ENCODE data around the gene CHRNE.
A peak's percentile ranks its signal among the peaks of the same experiment; 100 is the strongest.

CHRNE gene

DNA sequence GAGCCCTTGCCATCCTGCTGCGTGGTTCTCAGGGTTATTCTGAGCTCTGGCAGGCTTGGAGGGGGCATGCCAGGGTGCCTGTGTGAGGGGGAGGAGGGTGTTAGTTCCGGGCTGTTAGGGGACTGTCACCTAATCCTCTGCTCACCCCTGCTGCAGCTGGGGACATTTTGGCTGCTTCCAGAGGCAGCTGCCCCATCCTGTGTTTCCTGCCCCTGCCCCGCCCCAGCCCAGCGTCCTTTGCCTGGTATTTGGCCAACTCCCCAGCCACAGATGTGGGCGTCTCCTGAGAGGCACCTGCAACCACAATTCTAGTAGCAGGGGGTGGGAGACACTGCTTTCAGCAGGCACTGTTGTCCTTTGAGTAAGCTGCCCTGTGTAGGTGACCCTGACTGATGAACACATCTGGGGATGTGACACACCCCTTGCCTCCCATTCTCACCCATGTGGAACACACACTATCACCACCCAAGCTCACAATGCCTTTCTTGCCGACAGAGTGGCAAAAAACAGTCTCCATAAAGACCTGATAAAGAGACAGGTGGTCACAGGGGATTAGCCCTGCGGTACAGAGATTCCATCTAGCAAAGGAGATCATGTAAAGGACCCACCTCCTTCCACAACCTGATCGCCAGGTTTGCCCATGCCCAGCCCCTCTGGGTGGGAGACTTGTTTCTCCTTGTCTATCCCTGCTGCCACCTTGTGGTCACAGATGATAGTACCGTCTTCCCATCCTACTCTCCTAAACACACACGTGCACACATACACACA, at the start of gene CHRNE:
Gene CHRNE, minus strand, starts transcription at position 48 of the 768 bp plus-strand sequence. Its CDS starts 35 bp downstream, at position 13.
- Mint-ChIP-seq H3K4me1 (ENCODE audit: low read depth) (peaks cover 24% of the 10 kb centered on the region), H3K9me3 (no peaks in the 10 kb centered on the region), H3K36me3 (ENCODE audit: low read depth) (no peaks in the 10 kb centered on the region), H3K4me3 (peak within 1 kb of the TSS; percentile 48), H3K27ac (peak within 1 kb of the TSS; percentile 29), H3K27me3 (ENCODE audit: low read depth) (peaks cover 3% of the 10 kb centered on the region)
- peak; percentile 63 for DNase-seq (ENCODE audit: low spot score)

DNA sequence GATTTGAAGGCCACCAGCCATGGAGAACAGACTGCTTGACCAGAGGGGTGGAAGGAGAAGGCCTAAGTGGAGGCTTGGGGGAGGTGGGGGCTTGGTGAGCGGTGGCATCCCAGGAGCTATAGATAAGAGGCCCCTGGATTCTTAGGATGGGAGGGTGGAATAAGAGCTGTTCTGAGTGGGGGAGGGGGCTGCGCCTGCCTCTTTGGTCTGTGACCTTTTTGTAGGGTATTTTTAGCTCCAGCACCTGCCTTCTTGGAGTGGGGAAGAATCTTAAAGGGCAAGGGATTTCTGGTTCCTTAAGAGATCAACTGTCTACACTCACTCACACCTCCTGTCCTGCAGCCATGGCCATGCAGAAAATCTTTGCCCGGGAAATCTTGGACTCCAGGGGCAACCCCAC, 48.6 kb upstream of the CHRNE start:
- H3K4me1 Mint-ChIP-seq (ENCODE audit: low read depth), result peaks cover 16% of the 10 kb centered on the region
- no peaks in the 10 kb centered on the region for H3K9me3 Mint-ChIP-seq
- H3K4me3 Mint-ChIP-seq, result peak overlapping the region; percentile 90
- peaks cover 13% of the 10 kb centered on the region for H3K36me3 Mint-ChIP-seq (ENCODE audit: low read depth)
- peak overlapping the region; percentile 88 for H3K27ac Mint-ChIP-seq
- DNase-seq (ENCODE audit: low spot score), result no peak
- no peaks in the 10 kb centered on the region for H3K27me3 Mint-ChIP-seq (ENCODE audit: low read depth)

DNA sequence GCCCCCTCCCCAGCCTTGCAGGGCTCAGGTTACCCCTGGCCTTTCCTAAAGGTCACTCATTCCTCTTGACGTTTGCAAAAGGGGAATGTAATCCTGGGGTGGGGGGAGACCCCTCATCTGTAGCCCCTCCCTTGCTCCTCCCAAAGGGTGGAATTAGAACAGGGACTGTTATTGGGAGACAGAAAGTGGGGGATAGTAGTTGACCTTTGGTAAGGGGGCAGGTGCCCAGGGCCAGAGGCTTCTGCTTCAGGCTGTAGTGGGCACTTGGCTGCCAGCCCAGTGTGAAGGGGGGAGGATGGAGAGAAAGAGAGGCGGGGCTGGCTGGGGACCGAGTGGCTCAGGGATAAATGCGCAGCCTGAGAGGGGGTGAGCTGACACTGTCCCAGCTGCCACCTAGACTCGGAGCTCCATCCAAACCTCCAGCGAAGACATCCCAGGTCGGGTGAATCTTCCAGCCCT, 47.9 kb upstream of the CHRNE start, which contains the start of gene ENO3:
Gene ENO3, plus strand, starts transcription at position 374 of the 459 bp plus-strand sequence. CDS start 711 bp downstream, outside the sequence.
- Mint-ChIP-seq H3K27ac (peak within 1 kb of the TSS; percentile 88), H3K4me3 (peak within 1 kb of the TSS; percentile 90), H3K9me3 (no peaks in the 10 kb centered on the region), H3K4me1 (ENCODE audit: low read depth) (peaks cover 14% of the 10 kb centered on the region), H3K36me3 (ENCODE audit: low read depth) (peaks cover 20% of the 10 kb centered on the region), H3K27me3 (ENCODE audit: low read depth) (no peaks in the 10 kb centered on the region)
- no peak for DNase-seq (ENCODE audit: low spot score)

DNA sequence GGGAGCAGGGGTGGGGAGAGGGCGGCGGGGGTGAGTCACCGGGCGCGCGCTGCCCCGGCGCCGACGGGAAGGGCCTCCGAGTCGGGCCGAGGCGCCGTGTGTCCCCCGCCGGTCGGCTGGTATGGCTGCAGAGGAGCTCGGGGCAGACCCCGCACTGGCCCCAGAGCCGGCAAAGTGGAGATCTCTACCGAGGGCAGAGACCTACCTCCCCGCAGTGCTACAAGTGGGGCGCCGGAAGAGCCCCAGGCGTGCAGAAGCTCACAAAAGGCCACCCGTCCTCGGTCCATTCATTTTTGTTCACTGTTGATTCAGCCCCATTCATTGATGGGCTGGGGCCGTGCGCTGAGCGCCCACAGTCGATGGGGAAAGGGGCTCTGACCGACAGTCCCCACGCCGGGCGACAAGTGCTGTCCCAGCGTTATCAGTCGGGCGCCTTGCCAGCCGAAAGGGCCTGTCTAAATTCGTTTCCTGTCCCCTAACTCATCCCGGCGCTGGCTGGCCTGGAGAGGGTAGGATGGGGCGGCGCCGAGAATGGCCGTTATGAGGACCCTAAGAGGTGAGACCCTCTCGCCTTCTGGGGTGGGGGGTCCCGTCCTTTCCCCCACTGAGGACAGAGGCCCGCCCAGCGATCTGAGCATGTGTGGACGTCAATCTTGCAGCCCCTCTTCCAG, 47.3 kb upstream of the CHRNE start:
- Mint-ChIP-seq H3K27ac (peak overlapping the region; percentile 88), H3K27me3 (ENCODE audit: low read depth) (no peaks in the 10 kb centered on the region), H3K9me3 (no peaks in the 10 kb centered on the region), H3K4me1 (ENCODE audit: low read depth) (peaks cover 20% of the 10 kb centered on the region), H3K4me3 (peak overlapping the region; percentile 90), H3K36me3 (ENCODE audit: low read depth) (peaks cover 26% of the 10 kb centered on the region)
- DNase-seq (ENCODE audit: low spot score), result no peak

DNA sequence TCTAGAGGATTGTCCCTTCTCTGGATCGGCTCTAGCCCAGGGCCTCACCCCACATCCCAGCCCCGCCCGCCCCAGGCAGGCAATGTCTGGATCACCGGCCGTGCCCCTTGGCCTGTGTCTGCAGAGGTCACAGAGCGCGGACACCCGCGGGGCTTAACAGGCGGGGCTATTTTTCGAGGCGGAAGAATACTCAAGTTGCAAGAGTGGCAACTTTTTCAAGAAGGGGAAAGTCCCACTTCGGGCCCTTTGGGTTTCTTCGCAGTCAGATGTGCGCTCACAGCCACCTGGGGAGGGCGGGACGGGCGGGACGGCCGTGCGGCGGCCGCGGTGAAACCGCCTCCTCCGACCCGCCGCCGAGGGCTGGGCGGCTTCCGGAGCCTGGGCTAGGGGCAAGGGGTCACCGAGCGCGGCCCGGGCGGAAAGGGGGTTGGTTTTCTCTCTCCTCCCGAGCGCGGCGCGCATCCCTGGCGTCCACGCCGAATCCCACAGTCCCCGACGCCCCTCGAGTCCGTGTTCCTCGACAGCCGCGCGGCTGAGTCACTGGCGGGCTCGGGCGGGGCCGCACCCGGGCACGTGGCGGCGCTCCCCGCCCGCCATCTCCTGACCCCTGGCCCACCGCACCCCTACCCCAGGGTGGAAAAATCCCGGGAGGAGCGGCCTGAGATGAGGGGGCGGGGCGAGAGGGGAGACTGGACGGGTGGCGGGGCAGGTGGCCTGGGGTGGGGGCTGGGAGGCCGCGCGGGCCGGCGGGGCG, 46.6 kb upstream of the CHRNE start:
- Mint-ChIP-seq H3K36me3 (ENCODE audit: low read depth) (peaks cover 33% of the 10 kb centered on the region), H3K4me3 (peak overlapping the region; percentile 84), H3K9me3 (no peaks in the 10 kb centered on the region), H3K27ac (peak overlapping the region; percentile 84), H3K27me3 (ENCODE audit: low read depth) (no peaks in the 10 kb centered on the region), H3K4me1 (ENCODE audit: low read depth) (peaks cover 26% of the 10 kb centered on the region)
- peak; percentile 76 for DNase-seq (ENCODE audit: low spot score)

DNA sequence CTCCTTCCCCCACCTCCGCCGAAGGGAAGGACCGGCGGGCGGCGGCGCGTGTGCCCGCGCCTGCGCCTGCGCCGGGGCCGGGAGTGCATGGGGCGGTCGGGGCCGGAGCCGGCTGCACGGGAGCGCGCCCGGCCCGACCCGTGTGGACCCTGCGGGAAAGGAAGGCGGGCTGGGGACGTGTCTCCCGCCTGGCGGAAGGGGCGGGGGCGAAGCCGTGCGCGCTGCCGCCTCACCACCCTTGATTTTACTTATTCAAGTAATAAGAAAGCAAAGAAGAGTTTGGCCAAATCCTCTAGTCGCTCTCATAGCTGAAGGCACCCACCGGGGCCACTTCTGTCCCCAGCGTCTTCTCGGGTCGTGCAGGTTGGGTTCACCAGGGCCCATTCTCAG, 46.0 kb upstream of the CHRNE start:
- Mint-ChIP-seq H3K4me3 (peak overlapping the region; percentile 96), H3K36me3 (ENCODE audit: low read depth) (peaks cover 38% of the 10 kb centered on the region), H3K27ac (peak overlapping the region; percentile 96), H3K9me3 (no peaks in the 10 kb centered on the region), H3K27me3 (ENCODE audit: low read depth) (no peaks in the 10 kb centered on the region), H3K4me1 (ENCODE audit: low read depth) (peaks cover 32% of the 10 kb centered on the region)
- DNase-seq (ENCODE audit: low spot score), result peak; percentile 84

DNA sequence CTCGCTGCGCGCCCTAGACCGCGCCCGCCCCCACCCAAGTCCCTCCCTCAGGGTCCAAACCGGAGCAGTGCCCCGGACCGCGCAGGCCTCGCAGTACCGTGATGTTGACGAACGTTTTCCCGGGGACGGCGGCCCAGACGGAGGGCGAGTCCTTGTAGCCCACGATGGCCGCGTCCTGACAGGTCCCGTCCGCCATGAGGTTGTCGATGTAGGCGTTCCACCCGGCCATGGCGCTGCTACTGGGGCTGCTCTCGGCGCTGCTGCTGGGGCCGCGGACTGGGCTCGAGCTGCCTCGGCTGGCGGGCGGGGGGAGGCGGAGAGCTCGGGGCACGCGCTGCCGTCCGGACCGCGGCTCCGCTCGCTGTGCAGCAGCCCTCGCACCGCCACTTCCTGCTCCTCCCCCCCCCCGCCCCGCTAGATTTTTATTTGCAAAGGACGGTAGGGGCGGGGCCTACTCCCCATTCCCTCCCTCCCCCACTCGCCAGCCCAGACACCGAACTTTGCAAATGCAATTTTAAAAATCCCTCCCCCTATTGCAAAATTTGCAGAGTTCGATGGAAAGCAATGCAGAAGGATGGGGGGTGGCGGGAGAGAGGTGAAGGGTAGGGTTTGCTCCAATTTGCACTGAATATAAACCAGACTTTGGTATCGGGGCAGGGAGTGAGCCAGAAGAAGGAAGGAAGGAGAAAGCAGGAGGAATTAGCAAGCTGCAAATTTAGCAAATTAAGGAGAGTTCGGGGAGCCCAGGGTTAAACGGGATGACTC, 45.5 kb upstream of the CHRNE start, which contains the start of gene PFN1:
Gene PFN1, minus strand, starts transcription at position 365 of the 765 bp plus-strand sequence. Its CDS starts 136 bp downstream, at position 229.
- H3K27me3 Mint-ChIP-seq (ENCODE audit: low read depth), result no peaks in the 10 kb centered on the region
- H3K27ac Mint-ChIP-seq, result peak within 1 kb of the TSS; percentile 96
- no peaks in the 10 kb centered on the region for H3K9me3 Mint-ChIP-seq
- peaks cover 34% of the 10 kb centered on the region for H3K4me1 Mint-ChIP-seq (ENCODE audit: low read depth)
- DNase-seq (ENCODE audit: low spot score), result peak; percentile 80
- H3K36me3 Mint-ChIP-seq (ENCODE audit: low read depth), result peaks cover 40% of the 10 kb centered on the region
- H3K4me3 Mint-ChIP-seq, result peak within 1 kb of the TSS; percentile 96

DNA sequence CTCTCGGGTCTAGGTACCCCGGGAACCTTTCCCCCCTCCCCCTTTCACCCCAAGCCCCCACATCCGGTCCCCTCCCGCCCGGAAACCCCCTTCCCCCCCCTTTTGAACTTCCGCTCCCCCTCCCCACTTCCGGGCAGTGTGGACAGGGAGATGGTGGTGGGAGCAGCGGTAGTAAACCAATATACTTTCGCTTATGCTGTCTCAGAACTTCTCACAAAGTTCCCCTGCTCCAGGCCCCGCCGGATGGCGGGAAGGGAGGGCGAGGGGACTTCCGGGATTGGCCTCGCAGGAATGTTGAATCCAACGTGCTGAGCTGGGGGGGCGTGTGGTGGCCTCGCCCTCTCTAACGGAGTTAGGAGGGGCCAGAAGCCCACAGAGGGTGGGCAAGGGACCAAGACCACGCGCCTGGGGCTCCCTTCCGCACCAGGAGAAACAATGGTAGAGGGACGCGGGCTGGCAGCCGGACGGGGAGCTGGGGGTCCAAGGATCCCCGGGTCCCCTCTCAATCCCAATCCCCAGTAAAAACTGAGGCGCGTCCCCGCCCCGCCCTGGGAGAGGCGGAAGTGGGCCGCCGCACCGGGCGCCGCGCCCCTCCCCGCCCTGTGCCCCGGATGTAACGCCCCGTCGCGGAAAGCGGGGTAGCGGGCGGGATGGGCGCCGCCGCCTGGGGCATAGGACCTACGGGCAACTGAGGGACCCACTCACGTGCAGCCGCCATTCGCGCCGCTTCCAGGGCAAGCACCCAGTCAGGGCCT, 44.7 kb upstream of the CHRNE start:
- H3K4me1 Mint-ChIP-seq (ENCODE audit: low read depth), result peaks cover 39% of the 10 kb centered on the region

DNA sequence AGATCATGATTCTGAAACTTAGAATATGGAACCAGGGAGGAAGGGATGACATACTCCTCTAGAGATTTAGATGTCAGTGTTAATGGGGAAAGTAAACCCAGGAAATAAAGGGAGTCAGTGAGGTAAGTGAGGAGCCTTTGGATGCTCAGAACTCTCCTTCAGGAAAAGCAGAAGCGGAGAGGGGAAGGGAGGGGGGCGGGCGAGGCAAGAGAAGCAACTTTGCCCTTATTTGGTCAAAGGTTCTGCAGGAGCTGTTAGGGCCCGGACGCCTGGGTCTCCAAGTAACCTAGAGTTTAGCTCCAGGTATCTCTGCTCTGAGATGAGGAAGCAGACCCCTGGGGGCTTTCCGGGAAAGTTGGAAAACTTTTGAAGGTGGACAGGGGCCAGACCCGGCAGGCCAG, 44.1 kb upstream of the CHRNE start:
- peak overlapping the region; percentile 96 for H3K4me3 Mint-ChIP-seq
- H3K4me1 Mint-ChIP-seq (ENCODE audit: low read depth), result peaks cover 44% of the 10 kb centered on the region
- no peaks in the 10 kb centered on the region for H3K27me3 Mint-ChIP-seq (ENCODE audit: low read depth)
- H3K36me3 Mint-ChIP-seq (ENCODE audit: low read depth), result peaks cover 53% of the 10 kb centered on the region
- no peaks in the 10 kb centered on the region for H3K9me3 Mint-ChIP-seq
- no peak for DNase-seq (ENCODE audit: low spot score)
- H3K27ac Mint-ChIP-seq, result peak overlapping the region; percentile 80

More for the DNA sequence above, 44.7 kb upstream of the CHRNE start:
- Mint-ChIP-seq H3K27me3 (ENCODE audit: low read depth) (no peaks in the 10 kb centered on the region), H3K36me3 (ENCODE audit: low read depth) (peaks cover 48% of the 10 kb centered on the region), H3K9me3 (no peaks in the 10 kb centered on the region), H3K27ac (peak overlapping the region; percentile 96), H3K4me3 (peak overlapping the region; percentile 96)
- peak; percentile 73 for DNase-seq (ENCODE audit: low spot score)

DNA sequence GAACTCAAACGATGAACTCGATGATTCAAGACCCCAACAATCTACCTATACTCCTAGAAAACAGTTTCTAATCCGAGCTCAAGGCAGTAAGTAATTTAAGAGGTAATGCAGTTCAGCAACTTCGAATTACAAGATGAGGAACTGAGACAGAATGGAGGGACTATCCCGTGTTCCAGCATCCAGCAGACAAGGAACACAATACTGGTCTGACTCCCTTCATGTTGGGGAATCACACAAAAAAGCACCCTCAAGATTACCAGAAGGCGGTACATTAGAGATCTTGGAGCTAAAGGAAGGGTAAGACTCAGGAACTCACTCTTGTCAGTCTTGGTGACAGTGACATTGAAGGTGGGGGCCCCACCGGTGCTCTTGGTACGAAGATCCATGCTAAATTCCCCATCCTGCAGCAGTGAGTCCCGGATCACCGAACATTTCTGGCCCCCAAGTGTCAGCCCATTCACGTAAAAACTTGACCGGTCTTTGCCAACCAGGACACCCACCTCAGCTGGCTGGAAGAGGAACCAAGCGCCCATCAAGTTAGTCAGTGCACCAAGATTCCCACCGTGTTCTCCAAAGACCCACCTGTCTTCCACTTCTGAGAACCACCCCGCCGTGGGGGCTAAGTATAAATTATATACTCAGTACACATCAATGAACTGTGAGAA, 43.5 kb upstream of the CHRNE start:
- no peaks in the 10 kb centered on the region for H3K9me3 Mint-ChIP-seq
- peak overlapping the region; percentile 96 for H3K4me3 Mint-ChIP-seq
- peaks cover 59% of the 10 kb centered on the region for H3K36me3 Mint-ChIP-seq (ENCODE audit: low read depth)
- H3K4me1 Mint-ChIP-seq (ENCODE audit: low read depth), result peaks cover 48% of the 10 kb centered on the region
- H3K27me3 Mint-ChIP-seq (ENCODE audit: low read depth), result no peaks in the 10 kb centered on the region
- DNase-seq (ENCODE audit: low spot score), result no peak
- H3K27ac Mint-ChIP-seq, result peak overlapping the region; percentile 80

DNA sequence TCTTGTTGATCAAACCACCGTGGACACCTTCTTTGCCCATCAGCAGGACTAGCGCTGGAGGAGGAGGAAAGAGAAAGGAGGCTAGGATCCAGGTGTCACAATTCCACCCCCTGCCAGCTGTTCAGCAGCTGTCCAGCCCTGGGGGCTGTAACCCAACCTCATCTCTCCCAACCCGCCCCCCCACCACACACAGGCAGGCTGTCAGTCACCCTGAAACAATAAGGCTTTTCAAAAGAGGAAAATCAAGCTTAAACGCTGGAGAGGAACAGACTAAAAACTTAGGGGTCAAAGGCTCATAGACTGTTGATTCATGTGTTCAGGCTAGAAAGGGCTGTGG, 43.0 kb upstream of the CHRNE start:
- H3K27ac Mint-ChIP-seq, result peak overlapping the region; percentile 96
- no peaks in the 10 kb centered on the region for H3K9me3 Mint-ChIP-seq
- DNase-seq (ENCODE audit: low spot score), result no peak
- peak overlapping the region; percentile 96 for H3K4me3 Mint-ChIP-seq
- H3K27me3 Mint-ChIP-seq (ENCODE audit: low read depth), result no peaks in the 10 kb centered on the region
- H3K4me1 Mint-ChIP-seq (ENCODE audit: low read depth), result peaks cover 48% of the 10 kb centered on the region
- H3K36me3 Mint-ChIP-seq (ENCODE audit: low read depth), result peaks cover 64% of the 10 kb centered on the region

DNA sequence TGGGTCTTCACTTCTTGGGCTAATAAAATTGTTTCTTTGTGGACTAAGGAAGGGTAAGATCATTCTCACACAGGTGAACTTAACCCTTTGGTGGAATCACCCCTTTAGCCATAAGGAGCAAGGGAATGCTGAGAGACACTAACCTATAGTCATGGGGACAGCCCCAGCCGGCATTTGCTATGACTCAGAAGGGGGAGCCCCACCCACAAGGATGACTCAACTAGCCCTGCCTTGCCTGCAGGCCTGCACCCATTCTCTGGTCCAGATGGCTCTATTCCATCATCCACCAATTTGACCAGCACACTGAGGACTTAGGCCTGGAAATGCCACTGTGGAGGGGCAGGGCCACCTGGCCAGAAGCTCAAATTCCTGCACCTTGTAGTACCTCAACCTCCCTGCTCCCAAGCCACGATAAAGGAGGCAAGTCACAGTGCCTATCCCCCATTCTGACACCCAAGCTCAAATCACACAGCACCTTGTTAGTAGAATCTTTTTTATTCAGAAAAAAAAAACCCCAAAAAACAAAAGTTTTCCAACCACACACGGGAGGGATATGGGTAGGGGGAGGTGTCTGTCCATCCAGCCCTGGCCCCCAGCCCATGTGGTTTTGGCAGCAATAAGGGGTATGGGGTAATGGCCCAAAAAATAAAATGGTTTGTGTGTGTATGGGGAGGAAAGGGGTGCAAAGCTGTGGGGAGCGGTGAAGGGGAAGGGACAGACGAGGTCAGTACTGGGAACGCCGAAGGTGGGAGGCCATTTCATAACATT, 42.5 kb upstream of the CHRNE start:
- peak; percentile 88 for DNase-seq (ENCODE audit: low spot score)
- H3K36me3 Mint-ChIP-seq (ENCODE audit: low read depth), result peaks cover 69% of the 10 kb centered on the region
- no peaks in the 10 kb centered on the region for H3K27me3 Mint-ChIP-seq (ENCODE audit: low read depth)
- peak overlapping the region; percentile 96 for H3K27ac Mint-ChIP-seq
- H3K4me3 Mint-ChIP-seq, result peak overlapping the region; percentile 96
- H3K9me3 Mint-ChIP-seq, result no peaks in the 10 kb centered on the region
- H3K4me1 Mint-ChIP-seq (ENCODE audit: low read depth), result peaks cover 43% of the 10 kb centered on the region

Measured in T-helper 2 cell treated with Interferon-gamma antibody and Interleukin-4, amounts not matched to agents 5 μg/mL and 100 μg/mL, for 36 hours (primary cell).